Esophagus squamous epithelium (tissue), 4 donors: ENCODE data around the gene ZNF385A.

Source experiments
- POLR2A ChIP-seq, 4 donors: fragments of 450-650 bp; IDR thresholded peaks; one replicate each; pipeline ENCODE4 v1.6.1; 2017; ENCODE audit warnings: antibody characterized with exemption in 4 of 4, mild to moderate bottlenecking in 4 of 4, moderate library complexity in 3 of 4
- TF ChIP-seq, protein P1 (sequence below), 6 experiments: fragments of 450-650 bp in 4 of 6; fragments of 200-600 bp in 2 of 6; sonication (generic) in 2 of 6; IDR thresholded peaks; one replicate each; pipeline ENCODE4 v1.5.1; 2016 to 2019; ENCODE audit warnings: antibody characterized with exemption in 6 of 6, mild to moderate bottlenecking in 4 of 6, moderate library complexity in 4 of 6

DNA sequence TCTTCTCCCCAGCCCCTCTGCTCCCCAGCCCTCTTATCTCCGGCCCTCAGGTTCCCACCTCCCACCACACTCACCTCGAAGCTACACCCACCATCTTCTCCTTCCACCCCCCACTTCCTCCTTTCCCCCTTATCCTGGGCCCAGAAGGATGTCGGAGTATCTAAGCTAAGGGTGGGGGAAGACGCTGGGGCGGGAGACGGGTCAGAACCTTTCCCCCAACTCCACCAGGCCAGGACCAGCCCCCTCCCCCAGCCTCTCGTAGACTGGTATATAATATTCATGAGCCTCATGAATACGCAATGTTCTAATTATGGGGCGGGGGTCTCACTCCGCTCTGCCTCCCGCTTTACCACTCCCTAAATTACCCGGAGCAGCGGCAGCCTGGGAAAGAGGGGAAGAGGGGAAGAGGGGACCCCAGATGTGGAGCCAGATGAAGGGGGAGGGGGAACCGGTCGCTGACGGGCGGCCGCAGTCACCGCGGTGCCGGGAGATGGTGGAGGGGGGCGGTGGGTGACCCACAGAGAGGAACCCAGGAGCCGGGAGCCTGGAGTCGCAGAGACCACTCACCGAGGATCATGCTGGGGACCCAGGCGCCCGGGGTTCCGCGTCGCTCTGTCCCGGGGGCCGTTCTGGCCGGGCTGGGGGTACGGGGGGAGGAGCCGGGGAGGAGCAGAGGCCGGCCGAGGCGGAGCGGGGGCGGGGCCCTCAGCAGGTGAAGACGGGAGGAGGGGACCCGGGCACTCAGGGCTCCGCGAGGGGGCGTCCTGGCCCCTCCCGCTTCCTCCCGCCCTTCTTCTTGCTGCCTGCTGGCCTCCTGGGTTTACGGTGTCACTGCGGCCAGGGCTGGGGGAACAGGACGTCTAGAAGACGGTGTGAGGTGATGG, 6.4 kb upstream of the ZNF385A start:
- TF ChIP-seq, protein P1, sequence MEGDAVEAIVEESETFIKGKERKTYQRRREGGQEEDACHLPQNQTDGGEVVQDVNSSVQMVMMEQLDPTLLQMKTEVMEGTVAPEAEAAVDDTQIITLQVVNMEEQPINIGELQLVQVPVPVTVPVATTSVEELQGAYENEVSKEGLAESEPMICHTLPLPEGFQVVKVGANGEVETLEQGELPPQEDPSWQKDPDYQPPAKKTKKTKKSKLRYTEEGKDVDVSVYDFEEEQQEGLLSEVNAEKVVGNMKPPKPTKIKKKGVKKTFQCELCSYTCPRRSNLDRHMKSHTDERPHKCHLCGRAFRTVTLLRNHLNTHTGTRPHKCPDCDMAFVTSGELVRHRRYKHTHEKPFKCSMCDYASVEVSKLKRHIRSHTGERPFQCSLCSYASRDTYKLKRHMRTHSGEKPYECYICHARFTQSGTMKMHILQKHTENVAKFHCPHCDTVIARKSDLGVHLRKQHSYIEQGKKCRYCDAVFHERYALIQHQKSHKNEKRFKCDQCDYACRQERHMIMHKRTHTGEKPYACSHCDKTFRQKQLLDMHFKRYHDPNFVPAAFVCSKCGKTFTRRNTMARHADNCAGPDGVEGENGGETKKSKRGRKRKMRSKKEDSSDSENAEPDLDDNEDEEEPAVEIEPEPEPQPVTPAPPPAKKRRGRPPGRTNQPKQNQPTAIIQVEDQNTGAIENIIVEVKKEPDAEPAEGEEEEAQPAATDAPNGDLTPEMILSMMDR (IDR thresholded peaks at IDR 0.05) = no peak
- TF ChIP-seq POLR2A (IDR thresholded peaks at IDR 0.05) = peak in 1 of 4 donors; percentile 27
